ENCODE results near the gene PKP4. TPM values are rescaled to one million over a fixed set of nuclear protein-coding genes. Genes with fewer than 3 reads are reported as not detected.

Gene PKP4
- total RNA-seq, 1 donor from 2014 or later = 60.8 TPM

GRCh38 chr2:158676295-158676694 lies 219.5 kb downstream of the PKP4 start:
- no peaks in the 10 kb centered on the region for H3K4me1 ChIP-seq
- intact Hi-C loops (cut with DNase I) = no loop called here
- TF ChIP-seq CTCF (IDR thresholded peaks at IDR 0.05) = no peak
- no peak for DNase-seq (ENCODE audit: low spot score in 2 of 2)
- peaks cover 9 to 49% of the 10 kb centered on the region in 2 donors for H3K36me3 ChIP-seq
- H3K27me3 ChIP-seq = no peaks in the 10 kb centered on the region
- H3K9me3 ChIP-seq = no peaks in the 10 kb centered on the region
- no peak overlapping the region for H3K27ac ChIP-seq
- no peak overlapping the region for H3K4me3 ChIP-seq

- DNase-seq (ENCODE audit: low spot score in 2 of 2) = no peak
- Histone ChIP-seq H3K27ac (no peak overlapping the region), H3K9me3 (no peaks in the 10 kb centered on the region), H3K27me3 (no peaks in the 10 kb centered on the region), H3K36me3 (peaks cover 9 to 50% of the 10 kb centered on the region in 2 donors), H3K4me1 (no peaks in the 10 kb centered on the region), H3K4me3 (no peak overlapping the region)
- intact Hi-C loops (cut with DNase I) = no loop called here
- TF ChIP-seq CTCF (IDR thresholded peaks at IDR 0.05) = no peak
Observed at GRCh38 chr2:158676696-158677095, 219.9 kb downstream of the PKP4 start.

GRCh38 chr2:158677542-158677941 lies 220.8 kb downstream of the PKP4 start:
- Histone ChIP-seq H3K27me3 (no peaks in the 10 kb centered on the region), H3K4me3 (no peak overlapping the region), H3K9me3 (no peaks in the 10 kb centered on the region), H3K36me3 (peaks cover 9 to 52% of the 10 kb centered on the region in 2 donors), H3K4me1 (no peaks in the 10 kb centered on the region), H3K27ac (no peak overlapping the region)
- no peak for DNase-seq (ENCODE audit: low spot score in 2 of 2)
- no peak for TF ChIP-seq CTCF (IDR thresholded peaks at IDR 0.05)
- intact Hi-C loops (cut with DNase I) = no loop called here

- H3K9me3 ChIP-seq = no peaks in the 10 kb centered on the region
- H3K4me1 ChIP-seq = no peaks in the 10 kb centered on the region
- no peaks in the 10 kb centered on the region for H3K27me3 ChIP-seq
- DNase-seq (ENCODE audit: low spot score in 2 of 2) = no peak
- intact Hi-C loops (cut with DNase I) = no loop called here
- no peak overlapping the region for H3K4me3 ChIP-seq
- no peak for TF ChIP-seq CTCF (IDR thresholded peaks at IDR 0.05)
- H3K27ac ChIP-seq = no peak overlapping the region
- peaks cover 0 to 26% of the 10 kb centered on the region in 2 donors for H3K36me3 ChIP-seq
Observed at GRCh38 chr2:158681816-158682215, 225.1 kb downstream of the PKP4 start.

- Histone ChIP-seq H3K36me3 (peaks cover 0 to 3% of the 10 kb centered on the region in 2 donors), H3K4me3 (no peak overlapping the region), H3K27ac (no peak overlapping the region), H3K27me3 (no peaks in the 10 kb centered on the region), H3K4me1 (no peaks in the 10 kb centered on the region), H3K9me3 (no peaks in the 10 kb centered on the region)
- no peak for TF ChIP-seq CTCF (IDR thresholded peaks at IDR 0.05)
- no peak for DNase-seq (ENCODE audit: low spot score in 2 of 2)
- intact Hi-C loops (cut with DNase I) = no loop called here
Observed at GRCh38 chr2:158685646-158686045, 228.9 kb downstream of the PKP4 start.

GRCh38 chr2:158686210-158686691 lies 229.5 kb downstream of the PKP4 start:
- Histone ChIP-seq H3K27me3 (no peaks in the 10 kb centered on the region), H3K4me3 (no peak overlapping the region), H3K4me1 (no peaks in the 10 kb centered on the region), H3K27ac (no peak overlapping the region), H3K9me3 (no peaks in the 10 kb centered on the region), H3K36me3 (peaks cover 0 to 3% of the 10 kb centered on the region in 2 donors)
- DNase-seq (ENCODE audit: low spot score in 2 of 2) = no peak
- no peak for TF ChIP-seq CTCF (IDR thresholded peaks at IDR 0.05)
- intact Hi-C loops (cut with DNase I) = no loop called here

Measured in ascending aorta (tissue), 2 donors.